Keratinocyte (primary cell): ENCODE data around the gene SLC44A5. TPM values are rescaled to one million over a fixed set of nuclear protein-coding genes. Genes with fewer than 3 reads are reported as not detected.
"Not testable (repeated sequence)": the region's sequence is repeated elsewhere in the genome, so short reads cannot be mapped to it uniquely, and the experiment has no call there.

Experiments
- DNase-seq: peaks from one replicate; pipeline ENCODE4 v3.0.0-alpha.2; 2011; ENCODE audit warnings: low read depth, missing footprints, low spot score
- FAIRE-seq: peaks from 2 replicates; lab custom pipeline; 2011; peaks lifted over from hg19 to GRCh38; lab: Jason Lieb, UNC
- H2AFZ ChIP-seq: 2 replicates; pipeline ENCODE4 v1.6.0; 2012; ENCODE audit warnings: low read length, control low read depth, inconsistent platforms; ENCODE audit not compliant: control insufficient read depth
- H3K27ac ChIP-seq: 2 replicates; pipeline ENCODE4 v1.5.1; 2011; ENCODE audit warnings: low read length; ENCODE audit not compliant: control insufficient read depth, insufficient read depth
- H3K27me3 ChIP-seq: 3 replicates; pipeline ENCODE4 v1.6.0; 2011; ENCODE audit warnings: low read length; ENCODE audit not compliant: control insufficient read depth, insufficient read depth; ENCODE audit errors: extremely low read depth
- H3K36me3 ChIP-seq, 2 experiments: 2 replicates in 1 of 2; 3 replicates in 1 of 2; pipeline ENCODE4 v1.5.1; 2011; ENCODE audit warnings: low read length in 2 of 2, mild to moderate bottlenecking in 1 of 2; ENCODE audit not compliant: control insufficient read depth in 2 of 2, insufficient read depth in 2 of 2; ENCODE audit errors: extremely low read depth in 1 of 2
- H3K4me1 ChIP-seq: 3 replicates; pipeline ENCODE4 v1.5.1; 2011; ENCODE audit warnings: low read length; ENCODE audit not compliant: control insufficient read depth, insufficient read depth; ENCODE audit errors: extremely low read depth
- H3K4me2 ChIP-seq: 3 replicates; pipeline ENCODE4 v1.6.0; 2011; ENCODE audit warnings: low read depth, low read length; ENCODE audit not compliant: control insufficient read depth, insufficient read depth; ENCODE audit errors: extremely low read depth
- H3K4me3 ChIP-seq, 3 experiments: fragments of 200-600 bp in 1 of 3; sonication (generic) in 1 of 3; 2 replicates in 2 of 3; 3 replicates in 1 of 3; pipeline ENCODE4 v1.5.1; 2011 to 2016; ENCODE audit warnings: low read length in 3 of 3, mild to moderate bottlenecking in 3 of 3, control low read depth in 2 of 3, inconsistent platforms in 1 of 3, low read depth in 1 of 3, mixed read lengths in 1 of 3, mixed run types in 1 of 3, moderate library complexity in 1 of 3; ENCODE audit not compliant: control insufficient read depth in 2 of 3, insufficient read depth in 2 of 3; ENCODE audit errors: extremely low read depth in 1 of 3
- H3K79me2 ChIP-seq: 2 replicates; pipeline ENCODE4 v1.6.0; 2012; ENCODE audit warnings: low read length; ENCODE audit not compliant: control insufficient read depth, insufficient read depth
- H3K9ac ChIP-seq: 3 replicates; pipeline ENCODE4 v1.6.0; 2011; ENCODE audit warnings: low read length; ENCODE audit not compliant: control insufficient read depth, insufficient read depth; ENCODE audit errors: extremely low read depth
- H3K9me1 ChIP-seq: 3 replicates; pipeline ENCODE4 v1.6.0; 2011; ENCODE audit warnings: low read length; ENCODE audit not compliant: control insufficient read depth, insufficient read depth; ENCODE audit errors: extremely low read depth
- H3K9me3 ChIP-seq: 2 replicates; pipeline ENCODE4 v1.5.1; 2012; ENCODE audit warnings: low read depth, low read length; ENCODE audit not compliant: control insufficient read depth
- H4K20me1 ChIP-seq: 3 replicates; pipeline ENCODE4 v1.6.0; 2011; ENCODE audit warnings: low read length; ENCODE audit not compliant: control insufficient read depth, insufficient read depth; ENCODE audit errors: extremely low read depth
- EZH2 ChIP-seq: IDR thresholded peaks from one replicate; pipeline ENCODE4 v1.6.1; 2012; ENCODE audit warnings: inconsistent platforms, mild to moderate bottlenecking, low read length, moderate library complexity
- dilution Hi-C: fragments of 300-500 bp; cut with MboI; formaldehyde crosslinking; loops from one replicate; pipeline ENCODE4 v1.7.0; 2020; ENCODE audit warnings: low sequenced_read_pairs; ENCODE audit not compliant: extremely low pct_ligation_motif_present
- polyA plus RNA-seq, 5 experiments: library from polyadenylated mRNA; depleted of rRNA in 3 of 5; stranded (reverse) in 3 of 5; stranded (forward) in 1 of 5; unstranded in 1 of 5; fragments of >200 nt; gene quantifications; 1 replicate in 1 of 5; 2 replicates in 3 of 5; 3 replicates in 1 of 5; pipeline versions ENCODE4 v1.2.1 to v1.2.3, GENCODE V29; 2011 to 2012; ENCODE audit warnings: missing spikeins in 2 of 5, low read depth in 1 of 5, low replicate concordance in 1 of 5
- TF ChIP-seq, protein P1 (sequence below), 3 experiments: IDR thresholded peaks in 1 of 3; conservative IDR thresholded peaks in 1 of 3; optimal IDR thresholded peaks in 1 of 3; 2 replicates in 2 of 3; 3 replicates in 1 of 3; pipeline versions ENCODE3 to v1.5.1; 2011; ENCODE audit warnings: low read length in 3 of 3, mild to moderate bottlenecking in 3 of 3, moderate library complexity in 2 of 3, control low read depth in 1 of 3, inconsistent platforms in 1 of 3; ENCODE audit not compliant: insufficient read depth in 2 of 3; ENCODE audit errors: extremely low read depth in 1 of 3

SLC44A5 gene
- polyA plus RNA-seq, 1 donor (not counting 4 experiments of a cell fraction or from before 2014, with no cell fraction given), result 0.72 TPM

DNA sequence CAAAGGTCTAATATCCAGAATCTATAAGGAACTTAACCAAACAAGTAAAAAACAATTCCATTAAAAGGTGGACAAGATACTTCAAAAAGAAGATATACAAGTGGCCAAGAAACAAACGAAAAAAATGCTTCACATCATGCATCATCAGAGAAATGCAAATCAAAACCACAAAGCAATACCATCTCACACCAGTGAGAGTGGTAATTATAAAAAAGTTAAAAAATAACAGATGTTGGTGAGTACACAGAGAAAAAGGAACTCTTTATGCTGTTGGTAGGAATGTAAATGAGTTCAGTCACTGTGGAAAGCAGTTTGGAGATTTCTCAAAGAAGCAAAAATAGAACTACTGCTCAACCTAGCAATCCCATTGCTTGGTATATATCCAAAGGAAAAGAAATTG lies 218.6 kb downstream of the SLC44A5 start:
- Histone ChIP-seq H3K4me1 (no peaks in the 10 kb centered on the region), H4K20me1 (no peaks in the 10 kb centered on the region), H3K9ac (no peak overlapping the region), H3K79me2 (no peaks in the 10 kb centered on the region), H3K27me3 (no peaks in the 10 kb centered on the region), H3K4me3 (no peak overlapping the region), H2AFZ (no peak overlapping the region), H3K9me3 (no peaks in the 10 kb centered on the region), H3K36me3 (no peaks in the 10 kb centered on the region), H3K27ac (no peak overlapping the region), H3K4me2 (no peak overlapping the region), H3K9me1 (no peaks in the 10 kb centered on the region)
- dilution Hi-C loops, result no loop called here
- FAIRE-seq, result no peak
- no peak for TF ChIP-seq EZH2
- TF ChIP-seq, protein P1, sequence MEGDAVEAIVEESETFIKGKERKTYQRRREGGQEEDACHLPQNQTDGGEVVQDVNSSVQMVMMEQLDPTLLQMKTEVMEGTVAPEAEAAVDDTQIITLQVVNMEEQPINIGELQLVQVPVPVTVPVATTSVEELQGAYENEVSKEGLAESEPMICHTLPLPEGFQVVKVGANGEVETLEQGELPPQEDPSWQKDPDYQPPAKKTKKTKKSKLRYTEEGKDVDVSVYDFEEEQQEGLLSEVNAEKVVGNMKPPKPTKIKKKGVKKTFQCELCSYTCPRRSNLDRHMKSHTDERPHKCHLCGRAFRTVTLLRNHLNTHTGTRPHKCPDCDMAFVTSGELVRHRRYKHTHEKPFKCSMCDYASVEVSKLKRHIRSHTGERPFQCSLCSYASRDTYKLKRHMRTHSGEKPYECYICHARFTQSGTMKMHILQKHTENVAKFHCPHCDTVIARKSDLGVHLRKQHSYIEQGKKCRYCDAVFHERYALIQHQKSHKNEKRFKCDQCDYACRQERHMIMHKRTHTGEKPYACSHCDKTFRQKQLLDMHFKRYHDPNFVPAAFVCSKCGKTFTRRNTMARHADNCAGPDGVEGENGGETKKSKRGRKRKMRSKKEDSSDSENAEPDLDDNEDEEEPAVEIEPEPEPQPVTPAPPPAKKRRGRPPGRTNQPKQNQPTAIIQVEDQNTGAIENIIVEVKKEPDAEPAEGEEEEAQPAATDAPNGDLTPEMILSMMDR (optimal IDR thresholded peaks at IDR 0.05 in 1 of 3, IDR thresholded peaks at IDR 0.05 in 1 of 3, conservative IDR thresholded peaks at IDR 0.05 in 1 of 3; ENCODE audit: extremely low read depth in 1 of 3, insufficient read depth in 2 of 3, low read length in 3 of 3), result no peak
- no peak for DNase-seq

DNA sequence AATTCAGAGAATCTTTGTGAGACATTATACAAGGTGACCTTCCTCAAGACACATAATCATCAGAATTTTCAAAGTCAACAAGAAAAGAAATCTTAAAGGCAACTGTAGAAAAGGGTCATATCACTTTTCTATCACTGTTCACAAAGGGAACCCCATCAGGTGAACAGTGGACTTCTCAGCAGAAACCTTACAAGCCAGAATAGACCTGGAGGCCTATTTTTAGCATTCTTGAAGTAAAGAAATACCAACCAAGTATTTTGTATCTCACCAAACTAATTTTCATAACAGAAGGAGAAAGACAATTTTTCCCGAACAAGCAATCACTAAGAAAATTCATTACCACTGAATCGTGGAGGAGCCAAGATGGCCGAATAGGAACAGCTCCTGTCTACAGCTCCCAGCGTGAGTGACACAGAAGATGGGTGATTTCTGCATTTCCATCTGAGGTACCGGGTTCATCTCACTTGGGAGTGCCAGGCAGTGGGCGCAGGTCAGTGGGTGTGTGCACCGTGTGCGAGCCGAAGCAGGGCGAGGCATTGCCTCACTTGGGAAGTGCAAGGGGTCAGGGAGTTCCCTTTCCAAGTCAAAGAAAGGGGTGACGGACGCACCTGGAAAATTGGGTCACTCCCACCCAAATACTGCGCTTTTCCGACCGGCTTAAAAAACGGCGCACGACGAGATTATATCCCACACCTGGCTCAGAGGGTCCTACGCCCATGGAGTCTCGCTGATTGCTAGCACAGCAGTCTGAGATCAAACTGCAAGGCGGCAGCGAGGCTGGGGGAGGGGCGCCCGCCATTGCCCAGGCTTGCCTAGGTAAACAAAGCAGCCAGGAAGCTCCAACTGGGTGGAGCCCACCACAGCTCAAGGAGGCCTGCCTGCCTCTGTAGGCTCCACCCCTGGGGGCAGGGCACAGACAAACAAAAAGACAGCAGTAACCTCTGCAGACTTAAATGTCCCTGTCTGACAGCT lies 235.2 kb downstream of the SLC44A5 start:
- H3K9me3 ChIP-seq, dilution Hi-C loops, DNase-seq, H3K27me3 ChIP-seq, FAIRE-seq, H3K36me3 ChIP-seq, H3K4me1 ChIP-seq, H4K20me1 ChIP-seq, H2AFZ ChIP-seq, H3K9me1 ChIP-seq, H3K79me2 ChIP-seq: not testable (repeated sequence)
- Histone ChIP-seq H3K27ac (peak overlapping the region; percentile 39), H3K4me3 (peak overlapping the region in 2 of 3 experiments; percentile 32), H3K9ac (peak overlapping the region; percentile 18), H3K4me2 (peak overlapping the region; percentile 37)
